Stimulated activated naive CD8-positive, alpha-beta T cell treated with anti-CD3 and anti-CD28 coated beads, Interleukin-15, Interleukin-2, amounts not matched to agents 100 ng/mL and 50 ng/mL, for 24 hours (primary cell): ENCODE data around the gene RAMACL.

Source experiments
- H3K27ac Mint-ChIP-seq: one replicate; pipeline ENCODE4 v1.8.0; 2021; ENCODE audit warnings: mild to moderate bottlenecking, mixed read lengths
- H3K27me3 Mint-ChIP-seq: one replicate; pipeline ENCODE4 v1.8.0; 2021; ENCODE audit warnings: mixed read lengths
- H3K36me3 Mint-ChIP-seq: one replicate; pipeline ENCODE4 v1.8.0; 2021; ENCODE audit warnings: low read depth, mixed read lengths
- H3K4me1 Mint-ChIP-seq: one replicate; pipeline ENCODE4 v1.8.0; 2021; ENCODE audit warnings: low read depth, mixed read lengths
- H3K4me3 Mint-ChIP-seq: one replicate; pipeline ENCODE4 v1.8.0; 2021; ENCODE audit warnings: mild to moderate bottlenecking, mixed read lengths
- H3K9me3 Mint-ChIP-seq: one replicate; pipeline ENCODE4 v1.8.0; 2021; ENCODE audit warnings: mixed read lengths

Gene RAMACL

GRCh38 chr6:166623318-166623717, 36.8 kb upstream of the RAMACL start:
- Mint-ChIP-seq H3K27ac (no peak overlapping the region), H3K4me1 (peaks cover 12% of the 10 kb centered on the region), H3K27me3 (peaks cover 18% of the 10 kb centered on the region), H3K36me3 (peaks cover 4% of the 10 kb centered on the region), H3K4me3 (no peak overlapping the region), H3K9me3 (no peaks in the 10 kb centered on the region)

- Mint-ChIP-seq H3K27ac (no peak overlapping the region), H3K9me3 (no peaks in the 10 kb centered on the region), H3K4me3 (no peak overlapping the region), H3K27me3 (peaks cover 13% of the 10 kb centered on the region), H3K36me3 (peaks cover 6% of the 10 kb centered on the region), H3K4me1 (peaks cover 5% of the 10 kb centered on the region)
These were observed 34.6 kb upstream of the RAMACL start for GRCh38 chr6:166621114-166621540.

- no peaks in the 10 kb centered on the region for H3K4me1 Mint-ChIP-seq
- no peak overlapping the region for H3K27ac Mint-ChIP-seq
- H3K9me3 Mint-ChIP-seq, result no peaks in the 10 kb centered on the region
- peaks cover 6% of the 10 kb centered on the region for H3K36me3 Mint-ChIP-seq
- H3K4me3 Mint-ChIP-seq, result no peak overlapping the region
- peaks cover 8% of the 10 kb centered on the region for H3K27me3 Mint-ChIP-seq
These were observed 34.1 kb upstream of the RAMACL start for GRCh38 chr6:166620478-166621113.

GRCh38 chr6:166619912-166620311, 33.4 kb upstream of the RAMACL start:
- H3K27ac Mint-ChIP-seq, result no peak overlapping the region
- no peaks in the 10 kb centered on the region for H3K9me3 Mint-ChIP-seq
- H3K4me3 Mint-ChIP-seq, result no peak overlapping the region
- peaks cover 6% of the 10 kb centered on the region for H3K36me3 Mint-ChIP-seq
- peaks cover under 1% of the 10 kb centered on the region for H3K27me3 Mint-ChIP-seq
- no peaks in the 10 kb centered on the region for H3K4me1 Mint-ChIP-seq

GRCh38 chr6:166618866-166619761, 32.6 kb upstream of the RAMACL start:
- Mint-ChIP-seq H3K4me3 (no peak overlapping the region), H3K27me3 (no peaks in the 10 kb centered on the region), H3K4me1 (no peaks in the 10 kb centered on the region), H3K27ac (no peak overlapping the region), H3K9me3 (no peaks in the 10 kb centered on the region), H3K36me3 (peaks cover 6% of the 10 kb centered on the region)

GRCh38 chr6:166618251-166618650, 31.8 kb upstream of the RAMACL start:
- Mint-ChIP-seq H3K27ac (no peak overlapping the region), H3K4me3 (no peak overlapping the region), H3K27me3 (no peaks in the 10 kb centered on the region), H3K4me1 (no peaks in the 10 kb centered on the region), H3K9me3 (no peaks in the 10 kb centered on the region), H3K36me3 (peaks cover 6% of the 10 kb centered on the region)

- H3K4me3 Mint-ChIP-seq, result no peak overlapping the region
These were observed 30.9 kb upstream of the RAMACL start for GRCh38 chr6:166617359-166617758.

GRCh38 chr6:166616261-166617238, 30.1 kb upstream of the RAMACL start:
- Mint-ChIP-seq H3K9me3 (no peaks in the 10 kb centered on the region), H3K4me3 (no peak overlapping the region), H3K4me1 (no peaks in the 10 kb centered on the region), H3K36me3 (peaks cover 6% of the 10 kb centered on the region), H3K27ac (no peak overlapping the region), H3K27me3 (no peaks in the 10 kb centered on the region)

More at GRCh38 chr6:166617359-166617758, 30.9 kb upstream of the RAMACL start:
- no peak overlapping the region for H3K27ac Mint-ChIP-seq
- H3K9me3 Mint-ChIP-seq, result no peaks in the 10 kb centered on the region
- no peaks in the 10 kb centered on the region for H3K4me1 Mint-ChIP-seq
- peaks cover 6% of the 10 kb centered on the region for H3K36me3 Mint-ChIP-seq
- no peaks in the 10 kb centered on the region for H3K27me3 Mint-ChIP-seq

GRCh38 chr6:166615059-166615770, 28.7 kb upstream of the RAMACL start:
- Mint-ChIP-seq H3K9me3 (no peaks in the 10 kb centered on the region), H3K36me3 (peaks cover 6% of the 10 kb centered on the region), H3K27me3 (no peaks in the 10 kb centered on the region), H3K4me3 (no peak overlapping the region), H3K4me1 (no peaks in the 10 kb centered on the region), H3K27ac (no peak overlapping the region)

GRCh38 chr6:166614589-166614988, 28.1 kb upstream of the RAMACL start:
- Mint-ChIP-seq H3K27ac (no peak overlapping the region), H3K4me1 (no peaks in the 10 kb centered on the region), H3K36me3 (peaks cover 6% of the 10 kb centered on the region), H3K9me3 (no peaks in the 10 kb centered on the region), H3K27me3 (no peaks in the 10 kb centered on the region), H3K4me3 (no peak overlapping the region)

GRCh38 chr6:166614171-166614583, 27.7 kb upstream of the RAMACL start:
- Mint-ChIP-seq H3K9me3 (no peaks in the 10 kb centered on the region), H3K4me3 (no peak overlapping the region), H3K27ac (no peak overlapping the region), H3K27me3 (no peaks in the 10 kb centered on the region), H3K36me3 (peaks cover 6% of the 10 kb centered on the region), H3K4me1 (no peaks in the 10 kb centered on the region)

- Mint-ChIP-seq H3K27ac (no peak overlapping the region), H3K9me3 (no peaks in the 10 kb centered on the region), H3K36me3 (no peaks in the 10 kb centered on the region), H3K4me1 (no peaks in the 10 kb centered on the region), H3K4me3 (no peak overlapping the region), H3K27me3 (no peaks in the 10 kb centered on the region)
These were observed 26.5 kb upstream of the RAMACL start for GRCh38 chr6:166613027-166613426.

GRCh38 chr6:166612471-166612881, 26.0 kb upstream of the RAMACL start:
- Mint-ChIP-seq H3K4me1 (no peaks in the 10 kb centered on the region), H3K27ac (no peak overlapping the region), H3K9me3 (no peaks in the 10 kb centered on the region), H3K4me3 (no peak overlapping the region), H3K27me3 (no peaks in the 10 kb centered on the region), H3K36me3 (no peaks in the 10 kb centered on the region)

- no peak overlapping the region for H3K27ac Mint-ChIP-seq
- no peak overlapping the region for H3K4me3 Mint-ChIP-seq
- no peaks in the 10 kb centered on the region for H3K36me3 Mint-ChIP-seq
- H3K9me3 Mint-ChIP-seq, result no peaks in the 10 kb centered on the region
- H3K27me3 Mint-ChIP-seq, result no peaks in the 10 kb centered on the region
- no peaks in the 10 kb centered on the region for H3K4me1 Mint-ChIP-seq
These were observed 25.2 kb upstream of the RAMACL start for GRCh38 chr6:166611631-166612030.
